Measurements from ENCODE around the gene TMEM163. TPM values are rescaled to one million over a fixed set of nuclear protein-coding genes. Genes with fewer than 3 reads are reported as not detected.

Gene TMEM163
- total and polyA plus RNA-seq, 2 donors (not counting 3 experiments of a cell fraction or from before 2014, with no cell fraction given): 1.0 to 2.8 TPM

- no peaks in the 10 kb centered on the region for H3K36me3 ChIP-seq (ENCODE audit: control insufficient read depth in 2 of 2, extremely low read depth in 1 of 2, insufficient read depth in 2 of 2, low read length in 2 of 2)
- no peak overlapping the region for H3K4me3 ChIP-seq (replicated peaks in 1 of 3; ENCODE audit: insufficient read depth in 1 of 3, low read depth in 1 of 3, low read length in 3 of 3)
- no peak for FAIRE-seq
- H3K4me1 ChIP-seq (ENCODE audit: control insufficient read depth, extremely low read depth, insufficient read depth, low read length): no peaks in the 10 kb centered on the region
- DNase-seq (ENCODE audit: low read depth, low spot score): no peak
- no peak overlapping the region for H2AFZ ChIP-seq (ENCODE audit: low read depth, low read length)
- H4K20me1 ChIP-seq (replicated peaks; ENCODE audit: control insufficient read depth, extremely low read depth, insufficient read depth, low read length): no peaks in the 10 kb centered on the region
- BruUV-seq (replicated peaks): no TSS peak
- no peaks in the 10 kb centered on the region for H3K9me1 ChIP-seq (replicated peaks; ENCODE audit: control insufficient read depth, extremely low read depth, insufficient read depth, low read length)
- ChIA-PET POLR2A (no interaction called here), CTCF (no interaction called here)
- TF ChIP-seq FOS (IDR thresholded peaks at IDR 0.05; ENCODE audit: borderline replicate concordance, insufficient read depth, low read length) (no peak), EZH2 (IDR thresholded peaks at IDR 0.05; ENCODE audit: borderline replicate concordance, low read depth, low read length, severe bottlenecking) (no peak), POLR2AphosphoS5 (IDR thresholded peaks at IDR 0.05; ENCODE audit: insufficient read depth, low read depth, low read length) (no peak), POLR2A (IDR thresholded peaks at IDR 0.05; ENCODE audit: low read depth, low read length) (no peak), MYC (IDR thresholded peaks at IDR 0.05; ENCODE audit: low read depth, low read length) (no peak), JUN (IDR thresholded peaks at IDR 0.05; ENCODE audit: borderline replicate concordance, insufficient read depth, insufficient read length, low read depth) (no peak), MAX (IDR thresholded peaks at IDR 0.05; ENCODE audit: insufficient read depth, insufficient read length) (no peak), GATA2 (IDR thresholded peaks at IDR 0.05; ENCODE audit: insufficient read depth, insufficient read length, low read depth, low read length) (no peak)
- TF ChIP-seq, protein P1, sequence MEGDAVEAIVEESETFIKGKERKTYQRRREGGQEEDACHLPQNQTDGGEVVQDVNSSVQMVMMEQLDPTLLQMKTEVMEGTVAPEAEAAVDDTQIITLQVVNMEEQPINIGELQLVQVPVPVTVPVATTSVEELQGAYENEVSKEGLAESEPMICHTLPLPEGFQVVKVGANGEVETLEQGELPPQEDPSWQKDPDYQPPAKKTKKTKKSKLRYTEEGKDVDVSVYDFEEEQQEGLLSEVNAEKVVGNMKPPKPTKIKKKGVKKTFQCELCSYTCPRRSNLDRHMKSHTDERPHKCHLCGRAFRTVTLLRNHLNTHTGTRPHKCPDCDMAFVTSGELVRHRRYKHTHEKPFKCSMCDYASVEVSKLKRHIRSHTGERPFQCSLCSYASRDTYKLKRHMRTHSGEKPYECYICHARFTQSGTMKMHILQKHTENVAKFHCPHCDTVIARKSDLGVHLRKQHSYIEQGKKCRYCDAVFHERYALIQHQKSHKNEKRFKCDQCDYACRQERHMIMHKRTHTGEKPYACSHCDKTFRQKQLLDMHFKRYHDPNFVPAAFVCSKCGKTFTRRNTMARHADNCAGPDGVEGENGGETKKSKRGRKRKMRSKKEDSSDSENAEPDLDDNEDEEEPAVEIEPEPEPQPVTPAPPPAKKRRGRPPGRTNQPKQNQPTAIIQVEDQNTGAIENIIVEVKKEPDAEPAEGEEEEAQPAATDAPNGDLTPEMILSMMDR (IDR thresholded peaks at IDR 0.05; ENCODE audit: extremely low read depth in 1 of 2, insufficient read depth in 1 of 2, low read depth in 1 of 2, low read length in 2 of 2): no peak
- H3K4me2 ChIP-seq (ENCODE audit: insufficient read depth, low read length): no peak overlapping the region
- H3K27ac ChIP-seq (ENCODE audit: insufficient read depth, low read depth, low read length): no peak overlapping the region
- no peaks in the 10 kb centered on the region for H3K9me3 ChIP-seq (replicated peaks; ENCODE audit: control insufficient read depth, insufficient read depth, low read length)
- H3K9ac ChIP-seq (replicated peaks; ENCODE audit: extremely low read depth, insufficient read depth, low read length): no peak overlapping the region
- dilution Hi-C loops (cut with MboI; ENCODE audit: extremely low pct_ligation_motif_present, low sequenced_read_pairs) (no loop called here), intact Hi-C loops (cut with micrococcal nuclease) (no loop called here)
- H3K79me2 ChIP-seq (ENCODE audit: control insufficient read depth, insufficient read depth, low read length): no peaks in the 10 kb centered on the region
- no peaks in the 10 kb centered on the region for H3K27me3 ChIP-seq (ENCODE audit: control insufficient read depth in 2 of 2, insufficient read depth in 2 of 2, low read length in 2 of 2)
Measured at GRCh38 chr2:134498654-134499053, 220.1 kb downstream of the TMEM163 start.
